ENCODE data around the gene GBGT1. TPM values are rescaled to one million over a fixed set of nuclear protein-coding genes. Genes with fewer than 3 reads are reported as not detected.

Gene GBGT1
- total RNA-seq, 1 experiment from 2014 or later = 16.5 TPM

DNA sequence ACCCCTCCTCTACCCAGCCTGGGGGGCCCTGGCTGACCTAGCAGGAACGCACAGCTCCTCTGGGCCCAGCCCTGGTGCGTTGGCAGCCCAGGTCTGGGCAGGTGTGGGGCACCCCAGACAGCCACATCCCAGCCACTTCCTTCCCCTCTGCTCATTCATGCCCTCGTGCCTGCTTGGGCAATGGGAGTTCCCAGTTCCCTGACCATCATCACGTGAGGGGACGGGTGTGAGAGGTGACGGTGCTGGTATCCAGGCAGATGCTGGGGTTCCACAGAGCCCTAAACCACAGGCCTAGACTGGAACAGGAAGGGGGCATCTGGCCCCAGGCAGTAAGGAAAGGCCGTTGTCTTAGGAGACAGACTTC, 51.1 kb downstream of the GBGT1 start:
- H3K27me3 Mint-ChIP-seq (ENCODE audit: low read depth) = peaks cover 5% of the 10 kb centered on the region; the same call in 1 of the 2 replicates
- no peaks in the 10 kb centered on the region for H3K9me3 Mint-ChIP-seq
- ATAC-seq = no peak
- no peak for TF ChIP-seq ZNF671 (CRISPR knock-in tag; IDR thresholded peaks at IDR 0.05)
- no peak for TF ChIP-seq MYBL2 (CRISPR knock-in tag; IDR thresholded peaks at IDR 0.05)
- no peak for TF ChIP-seq FOXJ3 (CRISPR knock-in tag; IDR thresholded peaks at IDR 0.05; ENCODE audit: borderline replicate concordance)
- TF ChIP-seq, protein P1, sequence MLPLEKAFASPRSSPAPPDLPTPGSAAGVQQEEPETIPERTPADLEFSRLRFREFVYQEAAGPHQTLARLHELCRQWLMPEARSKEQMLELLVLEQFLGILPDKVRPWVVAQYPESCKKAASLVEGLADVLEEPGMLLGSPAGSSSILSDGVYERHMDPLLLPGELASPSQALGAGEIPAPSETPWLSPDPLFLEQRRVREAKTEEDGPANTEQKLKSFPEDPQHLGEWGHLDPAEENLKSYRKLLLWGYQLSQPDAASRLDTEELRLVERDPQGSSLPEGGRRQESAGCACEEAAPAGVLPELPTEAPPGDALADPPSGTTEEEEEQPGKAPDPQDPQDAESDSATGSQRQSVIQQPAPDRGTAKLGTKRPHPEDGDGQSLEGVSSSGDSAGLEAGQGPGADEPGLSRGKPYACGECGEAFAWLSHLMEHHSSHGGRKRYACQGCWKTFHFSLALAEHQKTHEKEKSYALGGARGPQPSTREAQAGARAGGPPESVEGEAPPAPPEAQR (CRISPR knock-in tag; IDR thresholded peaks at IDR 0.05) = no peak
- no peak for TF ChIP-seq SMAD3 (CRISPR knock-in tag; IDR thresholded peaks at IDR 0.05; ENCODE audit: borderline replicate concordance)
- TF ChIP-seq KAT7 (CRISPR knock-in tag; IDR thresholded peaks at IDR 0.05; ENCODE audit: borderline replicate concordance) = no peak
- no peak for TF ChIP-seq GTF2I (CRISPR knock-in tag; conservative IDR thresholded peaks at IDR 0.05)
- TF ChIP-seq CBFB (CRISPR knock-in tag; IDR thresholded peaks at IDR 0.05; ENCODE audit: low read depth) = no peak
- no peaks in the 10 kb centered on the region for H3K4me1 Mint-ChIP-seq
- peaks cover 13% of the 10 kb centered on the region; the same call in 1 of the 2 replicates for H3K36me3 Mint-ChIP-seq
- ChIA-PET CTCF (interaction anchor here (1.0 to 3.2 kb wide), 4 partner anchors 9 to 103 kb away, joined by 3 to 28 read pairs (median 6); no protein-coding TSS in a partner anchor), POLR2A (no interaction called here)
- no peak overlapping the region for H3K4me3 Mint-ChIP-seq
- H3K27ac Mint-ChIP-seq = no peak overlapping the region
- DNase-seq (ENCODE audit: low spot score) = no peak

DNA sequence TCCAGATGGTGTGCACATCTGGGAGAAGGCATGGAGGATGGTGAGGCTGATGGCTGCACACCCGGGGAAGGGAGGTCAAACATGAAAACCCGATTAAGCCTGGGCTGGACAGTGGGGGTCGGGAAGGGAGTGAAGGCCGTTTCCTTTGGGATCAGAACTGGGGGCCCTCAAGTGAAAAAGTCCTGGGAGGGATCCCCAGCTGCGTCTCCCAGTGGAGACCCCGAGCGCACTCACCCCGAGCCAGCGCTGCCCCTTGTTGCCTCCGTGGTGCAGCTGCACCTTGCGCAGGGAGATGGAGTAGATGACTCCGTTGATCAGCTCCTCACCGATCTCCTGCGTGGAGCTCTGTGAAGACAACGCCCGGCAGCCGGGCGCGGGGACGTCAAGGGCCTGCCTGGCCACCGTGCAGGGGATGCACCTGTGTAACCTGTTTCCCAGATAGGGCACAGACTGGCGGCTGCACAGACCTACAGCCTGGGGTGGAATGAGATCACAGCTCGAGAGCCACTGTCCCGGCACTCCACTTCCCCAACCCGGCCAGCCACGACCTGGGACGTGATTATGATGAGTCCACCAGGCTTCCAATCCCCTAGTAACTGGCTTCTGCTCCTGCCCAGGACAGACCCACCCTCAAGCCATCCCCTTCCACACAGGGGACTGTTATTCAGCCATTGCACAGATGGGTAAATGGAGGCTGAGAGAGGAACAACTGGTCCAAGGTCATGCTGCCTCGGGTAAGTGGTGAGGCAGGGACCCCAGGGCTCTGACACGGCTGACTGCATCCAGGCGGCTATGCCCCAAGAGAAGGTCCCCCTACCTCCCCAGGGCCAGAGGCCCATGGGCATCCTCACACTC, 51.7 kb downstream of the GBGT1 start:
- ATAC-seq (no peak), DNase-seq (ENCODE audit: low spot score) (no peak)
- Mint-ChIP-seq H3K36me3 (peaks cover 15% of the 10 kb centered on the region; the same call in 1 of the 2 replicates), H3K4me1 (no peaks in the 10 kb centered on the region), H3K27ac (no peak overlapping the region), H3K9me3 (no peaks in the 10 kb centered on the region), H3K27me3 (ENCODE audit: low read depth) (no peaks in the 10 kb centered on the region), H3K4me3 (no peak overlapping the region)
- CTCF ChIA-PET = interaction anchor here (1.0 to 7.8 kb wide), 3 partner anchors 33 to 103 kb away, joined by 3 to 93 read pairs (median 4); no protein-coding TSS in a partner anchor
- POLR2A ChIA-PET = no interaction called here
- TF ChIP-seq SP1 (CRISPR knock-in tag; conservative IDR thresholded peaks at IDR 0.05) (no peak), TCF7 (CRISPR knock-in tag; IDR thresholded peaks at IDR 0.05; ENCODE audit: low read depth) (no peak), NR2C2 (CRISPR knock-in tag; IDR thresholded peaks at IDR 0.05) (no peak), ARID4B (CRISPR knock-in tag; IDR thresholded peaks at IDR 0.05; ENCODE audit: borderline replicate concordance) (no peak), AR (CRISPR knock-in tag; IDR thresholded peaks at IDR 0.05) (no peak), JUN (CRISPR knock-in tag; IDR thresholded peaks at IDR 0.05) (no peak), ZNF219 (CRISPR knock-in tag; IDR thresholded peaks at IDR 0.05; ENCODE audit: borderline replicate concordance) (no peak), MLX (CRISPR knock-in tag; IDR thresholded peaks at IDR 0.05) (no peak), CBFB (CRISPR knock-in tag; IDR thresholded peaks at IDR 0.05; ENCODE audit: low read depth) (no peak), FOXJ3 (CRISPR knock-in tag; IDR thresholded peaks at IDR 0.05; ENCODE audit: borderline replicate concordance) (no peak), FOXP1 (CRISPR knock-in tag; IDR thresholded peaks at IDR 0.05; ENCODE audit: borderline replicate concordance) (no peak), PRRX2 (CRISPR knock-in tag; IDR thresholded peaks at IDR 0.05) (no peak), ZNF423 (CRISPR knock-in tag; IDR thresholded peaks at IDR 0.05) (no peak)
- TF ChIP-seq, protein P2, sequence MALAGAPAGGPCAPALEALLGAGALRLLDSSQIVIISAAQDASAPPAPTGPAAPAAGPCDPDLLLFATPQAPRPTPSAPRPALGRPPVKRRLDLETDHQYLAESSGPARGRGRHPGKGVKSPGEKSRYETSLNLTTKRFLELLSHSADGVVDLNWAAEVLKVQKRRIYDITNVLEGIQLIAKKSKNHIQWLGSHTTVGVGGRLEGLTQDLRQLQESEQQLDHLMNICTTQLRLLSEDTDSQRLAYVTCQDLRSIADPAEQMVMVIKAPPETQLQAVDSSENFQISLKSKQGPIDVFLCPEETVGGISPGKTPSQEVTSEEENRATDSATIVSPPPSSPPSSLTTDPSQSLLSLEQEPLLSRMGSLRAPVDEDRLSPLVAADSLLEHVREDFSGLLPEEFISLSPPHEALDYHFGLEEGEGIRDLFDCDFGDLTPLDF (CRISPR knock-in tag; IDR thresholded peaks at IDR 0.05) = no peak

Data from WTC11 (cell line).